Activated CD8-positive, alpha-beta T cell treated with anti-CD3 and anti-CD28 coated beads for 36 hours (primary cell): Measurements from ENCODE around the gene ANTXR1. TPM values are rescaled to one million over a fixed set of nuclear protein-coding genes. Genes with fewer than 3 reads are reported as not detected.

Experiments used
- ATAC-seq: fragments of 200-7000 bp; cut with Tn5 transposase; one replicate; pipeline ENCODE4 v1.10.0; 2021; ENCODE audit warnings: mild to moderate bottlenecking, moderate library complexity
- CTCF ChIA-PET: fragments of 350-600 bp; sonication (Branson Sonifier 250); formaldehyde crosslinking; loops from one replicate; lab custom pipeline; 2021; ENCODE audit warnings: antibody characterized with exemption; lab: Charles Lee
- POLR2A ChIA-PET: fragments of 350-600 bp; sonication (Branson Sonifier 250); formaldehyde crosslinking; loops from one replicate; lab custom pipeline; 2021; ENCODE audit warnings: antibody characterized with exemption; lab: Charles Lee
- DNase-seq: peaks from one replicate; pipeline ENCODE4 v3.0.0-alpha.2; 2020
- H3K27ac Mint-ChIP-seq: one replicate; pipeline ENCODE4 v1.8.0; 2021; ENCODE audit warnings: mild to moderate bottlenecking, mixed read lengths
- H3K27me3 Mint-ChIP-seq: one replicate; pipeline ENCODE4 v1.8.0; 2021; ENCODE audit warnings: mixed read lengths
- H3K36me3 Mint-ChIP-seq: one replicate; pipeline ENCODE4 v1.8.0; 2021; ENCODE audit warnings: low read depth, mixed read lengths
- H3K4me1 Mint-ChIP-seq: one replicate; pipeline ENCODE4 v1.8.0; 2021; ENCODE audit warnings: low read depth, mixed read lengths
- H3K4me3 Mint-ChIP-seq: one replicate; pipeline ENCODE4 v1.8.0; 2021; ENCODE audit warnings: mild to moderate bottlenecking, moderate library complexity, mixed read lengths
- H3K9me3 Mint-ChIP-seq: one replicate; pipeline ENCODE4 v1.8.0; 2021; ENCODE audit warnings: mixed read lengths
- intact Hi-C: fragments of 100-400 bp; cut with micrococcal nuclease; formaldehyde crosslinking; loops from one replicate; pipeline ENCODE4 v1.10.0; 2022
- total RNA-seq, 2 experiments: library from RNA; stranded (reverse); gene quantifications; one replicate each; pipeline ENCODE4 v1.2.3, GENCODE V29; 2021
- TF ChIP-seq, protein P1 (sequence below): fragments of 200-600 bp; IDR thresholded peaks from one replicate; pipeline ENCODE4 v1.8.0; 2022; ENCODE audit warnings: antibody characterized with exemption, mild to moderate bottlenecking

Gene ANTXR1
- total RNA-seq, 2 experiments from 2014 or later: 0.05 to 0.09 TPM

DNA sequence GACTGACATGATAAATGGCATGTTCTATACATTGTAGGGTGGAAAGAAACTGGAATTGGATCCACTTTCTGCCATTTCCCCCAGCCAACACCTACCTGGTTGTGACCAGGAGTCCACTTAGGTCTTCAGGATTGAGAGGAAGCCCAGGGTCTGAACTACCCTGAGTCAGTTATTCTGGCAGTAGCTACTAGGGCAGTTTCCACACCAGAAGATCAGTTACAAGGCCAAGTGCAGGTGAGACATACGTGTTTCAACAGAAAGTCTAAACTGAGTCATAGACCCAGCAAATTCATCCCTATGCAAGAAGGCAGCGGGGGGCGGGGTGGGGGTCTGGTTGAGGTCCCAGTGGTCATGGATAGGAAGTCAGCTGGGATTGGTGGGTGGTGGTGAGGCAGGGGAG, 21.9 kb downstream of the ANTXR1 start:
- no peaks in the 10 kb centered on the region for H3K36me3 Mint-ChIP-seq
- no peak overlapping the region for H3K27ac Mint-ChIP-seq
- no peaks in the 10 kb centered on the region for H3K9me3 Mint-ChIP-seq
- intact Hi-C loops: no loop called here
- TF ChIP-seq, protein P1, sequence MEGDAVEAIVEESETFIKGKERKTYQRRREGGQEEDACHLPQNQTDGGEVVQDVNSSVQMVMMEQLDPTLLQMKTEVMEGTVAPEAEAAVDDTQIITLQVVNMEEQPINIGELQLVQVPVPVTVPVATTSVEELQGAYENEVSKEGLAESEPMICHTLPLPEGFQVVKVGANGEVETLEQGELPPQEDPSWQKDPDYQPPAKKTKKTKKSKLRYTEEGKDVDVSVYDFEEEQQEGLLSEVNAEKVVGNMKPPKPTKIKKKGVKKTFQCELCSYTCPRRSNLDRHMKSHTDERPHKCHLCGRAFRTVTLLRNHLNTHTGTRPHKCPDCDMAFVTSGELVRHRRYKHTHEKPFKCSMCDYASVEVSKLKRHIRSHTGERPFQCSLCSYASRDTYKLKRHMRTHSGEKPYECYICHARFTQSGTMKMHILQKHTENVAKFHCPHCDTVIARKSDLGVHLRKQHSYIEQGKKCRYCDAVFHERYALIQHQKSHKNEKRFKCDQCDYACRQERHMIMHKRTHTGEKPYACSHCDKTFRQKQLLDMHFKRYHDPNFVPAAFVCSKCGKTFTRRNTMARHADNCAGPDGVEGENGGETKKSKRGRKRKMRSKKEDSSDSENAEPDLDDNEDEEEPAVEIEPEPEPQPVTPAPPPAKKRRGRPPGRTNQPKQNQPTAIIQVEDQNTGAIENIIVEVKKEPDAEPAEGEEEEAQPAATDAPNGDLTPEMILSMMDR: no peak
- no peak overlapping the region for H3K4me3 Mint-ChIP-seq
- DNase-seq (no peak), ATAC-seq (no peak)
- ChIA-PET POLR2A (no interaction called here), CTCF (interaction anchor here (1.5 kb wide), 1 partner anchor 8 kb away, joined by 6 read pairs; no protein-coding TSS in a partner anchor)
- H3K27me3 Mint-ChIP-seq: peaks cover 21% of the 10 kb centered on the region
- H3K4me1 Mint-ChIP-seq: no peaks in the 10 kb centered on the region

DNA sequence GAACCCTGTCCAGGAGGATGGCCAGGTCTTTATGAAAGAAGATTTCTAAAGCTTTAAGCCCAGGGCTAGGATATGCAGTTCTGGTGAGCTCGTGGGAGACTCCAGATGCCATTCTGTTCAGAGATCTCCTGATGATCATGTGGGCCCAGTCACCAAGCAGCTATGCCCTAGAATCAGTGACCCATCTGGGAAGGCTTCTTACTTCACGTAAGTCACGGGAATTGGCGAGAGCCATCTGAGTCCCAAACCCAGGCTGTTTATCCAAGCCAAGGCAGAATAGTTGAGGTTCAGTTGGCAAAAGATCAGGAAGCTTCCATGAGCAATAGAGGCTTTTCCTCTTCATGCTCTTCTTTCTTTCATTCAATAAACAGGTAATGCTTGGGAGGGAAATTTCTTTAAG, 23.9 kb downstream of the ANTXR1 start:
- ATAC-seq: no peak
- Mint-ChIP-seq H3K27me3 (peaks cover 29% of the 10 kb centered on the region), H3K4me3 (no peak overlapping the region), H3K27ac (no peak overlapping the region), H3K4me1 (no peaks in the 10 kb centered on the region), H3K9me3 (no peaks in the 10 kb centered on the region), H3K36me3 (no peaks in the 10 kb centered on the region)
- POLR2A ChIA-PET: no interaction called here
- DNase-seq: no peak
- TF ChIP-seq, protein P1: no peak
- intact Hi-C loops: no loop called here
- CTCF ChIA-PET: no interaction called here

DNA sequence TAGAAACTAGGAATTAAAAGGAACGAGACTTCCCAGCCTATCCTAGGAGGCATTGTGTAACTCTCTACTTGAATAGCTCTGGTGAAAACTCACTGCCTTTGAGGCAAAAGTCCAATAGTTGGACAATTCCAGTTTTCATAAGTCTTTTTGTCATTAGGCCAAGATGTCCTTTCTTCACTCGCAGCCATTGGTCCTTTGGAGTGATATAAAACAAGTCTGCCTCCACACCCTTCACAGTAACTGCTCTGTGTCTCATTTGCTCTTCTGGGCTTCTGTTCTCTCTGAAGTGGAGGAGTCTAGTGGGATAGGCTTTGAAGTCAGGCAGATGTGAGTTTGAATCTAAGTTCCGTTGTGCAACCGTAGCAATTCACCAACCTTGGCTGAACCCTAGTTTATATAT, 28.2 kb downstream of the ANTXR1 start:
- no peak overlapping the region for H3K4me3 Mint-ChIP-seq
- no peaks in the 10 kb centered on the region for H3K4me1 Mint-ChIP-seq
- H3K27me3 Mint-ChIP-seq: peaks cover 31% of the 10 kb centered on the region
- ChIA-PET POLR2A (no interaction called here), CTCF (interaction anchor here (1.6 kb wide), 1 partner anchor 14 kb away, joined by 6 read pairs; no protein-coding TSS in a partner anchor)
- ATAC-seq: no peak
- H3K36me3 Mint-ChIP-seq: no peaks in the 10 kb centered on the region
- TF ChIP-seq, protein P1: no peak
- intact Hi-C loops: no loop called here
- no peak for DNase-seq
- no peak overlapping the region for H3K27ac Mint-ChIP-seq
- no peaks in the 10 kb centered on the region for H3K9me3 Mint-ChIP-seq

DNA sequence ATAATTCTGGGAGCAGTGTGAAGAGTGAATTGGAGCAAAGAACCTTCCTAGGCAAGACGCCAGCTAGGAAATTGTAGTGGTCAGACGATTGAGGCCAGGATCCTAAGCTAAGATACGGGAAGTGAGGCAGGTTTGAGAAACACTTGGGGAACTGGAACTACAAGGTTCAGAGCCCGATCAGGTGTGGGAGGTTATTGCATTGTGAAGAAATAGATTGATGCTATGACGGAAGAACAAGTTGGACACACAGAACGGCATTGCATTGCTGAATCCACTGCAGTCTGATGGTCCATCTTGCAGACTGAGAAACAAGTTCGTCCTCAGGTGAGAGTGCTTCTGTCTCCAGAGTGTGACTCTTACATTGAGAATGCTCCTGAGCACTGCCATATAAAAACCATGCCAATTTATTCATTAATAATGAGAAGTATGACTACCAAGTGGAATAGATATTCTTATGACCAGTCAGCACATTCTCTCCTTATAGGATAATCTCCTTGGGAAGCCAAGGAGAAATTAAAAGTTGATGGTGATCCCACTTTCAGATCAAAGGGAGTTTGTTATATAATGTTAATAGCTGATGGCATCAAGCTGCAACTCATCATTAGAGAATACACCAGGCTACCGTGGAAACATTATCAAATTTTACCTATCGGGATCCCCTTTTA, 30.9 kb downstream of the ANTXR1 start:
- H3K27ac Mint-ChIP-seq: no peak overlapping the region
- TF ChIP-seq, protein P1: no peak
- no peaks in the 10 kb centered on the region for H3K36me3 Mint-ChIP-seq
- ChIA-PET POLR2A (no interaction called here), CTCF (no interaction called here)
- no peak overlapping the region for H3K4me3 Mint-ChIP-seq
- no peaks in the 10 kb centered on the region for H3K4me1 Mint-ChIP-seq
- no peaks in the 10 kb centered on the region for H3K9me3 Mint-ChIP-seq
- intact Hi-C loops: no loop called here
- ATAC-seq (no peak), DNase-seq (no peak)
- H3K27me3 Mint-ChIP-seq: peaks cover 34% of the 10 kb centered on the region

DNA sequence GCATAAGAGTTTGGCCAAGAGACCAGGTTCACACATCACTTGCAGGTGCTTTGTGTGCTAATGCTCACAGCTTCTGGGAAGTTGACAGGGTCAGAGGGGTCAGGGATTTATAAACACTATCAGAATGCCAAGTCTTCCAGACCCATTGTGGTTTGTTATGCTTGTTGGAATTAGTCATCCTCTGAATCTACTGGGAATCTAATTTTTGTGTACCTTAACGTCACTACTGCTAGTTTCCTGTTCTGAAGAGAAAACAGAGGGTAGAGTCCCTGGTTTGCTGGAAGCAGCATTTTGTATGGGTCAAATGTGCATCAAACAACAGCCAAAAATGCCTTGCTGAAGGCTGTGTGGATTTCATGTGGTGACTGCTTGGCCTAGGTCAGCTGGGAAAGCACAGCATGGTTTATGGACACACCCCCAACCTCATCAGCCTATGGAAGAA, 33.3 kb downstream of the ANTXR1 start:
- DNase-seq (no peak), ATAC-seq (no peak)
- H3K9me3 Mint-ChIP-seq: no peaks in the 10 kb centered on the region
- H3K4me3 Mint-ChIP-seq: no peak overlapping the region
- intact Hi-C loops: no loop called here
- ChIA-PET CTCF (no interaction called here), POLR2A (no interaction called here)
- TF ChIP-seq, protein P1: no peak
- peaks cover 27% of the 10 kb centered on the region for H3K27me3 Mint-ChIP-seq
- H3K36me3 Mint-ChIP-seq: no peaks in the 10 kb centered on the region
- H3K4me1 Mint-ChIP-seq: no peaks in the 10 kb centered on the region
- no peak overlapping the region for H3K27ac Mint-ChIP-seq
